K562 (cell line): Measurements from ENCODE around the gene PTH2. TPM values are rescaled to one million over a fixed set of nuclear protein-coding genes. Genes with fewer than 3 reads are reported as not detected.
"Not testable (repeated sequence)": the region's sequence is repeated elsewhere in the genome, so short reads cannot be mapped to it uniquely, and the experiment has no call there.

Source experiments
- ATAC-seq: fragments of 200-7000 bp; cut with Tn5 transposase; 3 replicates; pipeline ENCODE4 v1.9.1; 2020; ENCODE audit warnings: moderate library complexity
- BruUV-seq: library from RNA; stranded (reverse); fragments of 400-500 nt; replicated peaks from 2 replicates; lab custom pipeline; 2021; lab: Mats Ljungman, UMichigan
- CTCF ChIA-PET: fragments of 300-600 bp; formaldehyde crosslinking; extraction: SDS; loops from one replicate; lab custom pipeline; 2021; ENCODE audit warnings: low intra/inter-chr PET ratio; lab: Yijun Ruan, JAX
- POLR2A ChIA-PET: fragments of 300-600, 350-650 bp; sonication (Branson Sonifier 250); formaldehyde crosslinking; extraction: SDS; loops from one replicate; lab custom pipeline; 2021; ENCODE audit warnings: antibody characterized with exemption, inconsistent platforms; lab: Yijun Ruan, JAX
- DNase-seq, 4 experiments: peaks; one replicate each; pipeline versions ENCODE4 v3.0.0 to v3.0.0-alpha.2; 2011 to 2018; ENCODE audit warnings: low spot score in 3 of 4, mixed read lengths in 3 of 4; ENCODE audit errors: extremely low read depth in 1 of 4
- FAIRE-seq: peaks from 2 replicates; lab custom pipeline; 2011; peaks lifted over from hg19 to GRCh38; lab: Jason Lieb, UNC
- H2AFZ ChIP-seq: 2 replicates; pipeline ENCODE4 v1.6.0; 2011; ENCODE audit warnings: low read depth, low read length, control low read depth, inconsistent platforms
- H3K27ac ChIP-seq: fragments of 200-600 bp; 3 replicates; pipeline ENCODE4 v1.8.0; 2011; ENCODE audit warnings: low read depth, mild to moderate bottlenecking, control low read depth, inconsistent platforms, low read length, moderate library complexity, mixed read lengths; ENCODE audit errors: extremely low read depth
- H3K27me3 ChIP-seq, 2 experiments: fragments of 300-600 bp in 1 of 2; 2 replicates in 1 of 2; 3 replicates in 1 of 2; pipeline versions ENCODE4 v1.6.0 to v1.8.0; 2011; ENCODE audit warnings: inconsistent platforms in 2 of 2, low read length in 2 of 2, mild to moderate bottlenecking in 1 of 2, mixed read lengths in 1 of 2, moderate library complexity in 1 of 2; ENCODE audit not compliant: control insufficient read depth in 2 of 2, insufficient read depth in 2 of 2
- H3K36me3 ChIP-seq: fragments of 300-600 bp; 3 replicates; pipeline ENCODE4 v1.8.0; 2011; ENCODE audit warnings: mild to moderate bottlenecking, low read length, inconsistent platforms; ENCODE audit not compliant: control insufficient read depth, insufficient read depth
- H3K4me1 ChIP-seq, 2 experiments: fragments of 200-600 bp in 1 of 2; replicated peaks in 1 of 2; 2 replicates in 1 of 2; 3 replicates in 1 of 2; pipeline versions ENCODE4 v1.5.1 to v1.8.0; 2011; ENCODE audit warnings: inconsistent platforms in 2 of 2, low read length in 2 of 2, mild to moderate bottlenecking in 1 of 2, mixed read lengths in 1 of 2, moderate library complexity in 1 of 2; ENCODE audit not compliant: control insufficient read depth in 2 of 2, insufficient read depth in 2 of 2
- H3K4me2 ChIP-seq: 2 replicates; pipeline ENCODE4 v1.6.1; 2011; ENCODE audit warnings: low read length, control low read depth, inconsistent platforms, mixed read lengths; ENCODE audit not compliant: insufficient read depth
- H3K4me3 ChIP-seq: fragments of 200-600 bp; sonication (generic), shearing (Covaris generic); 2 replicates; pipeline ENCODE4 v1.5.1; 2016; ENCODE audit warnings: control low read depth, inconsistent platforms
- H3K79me2 ChIP-seq: fragments of 200-600 bp; 3 replicates; pipeline ENCODE4 v1.8.0; 2011; ENCODE audit warnings: low read length, inconsistent platforms; ENCODE audit not compliant: control insufficient read depth, insufficient read depth
- H3K9ac ChIP-seq, 2 experiments: 2 replicates each; pipeline versions ENCODE4 v1.6.0 to v1.6.1; 2011; ENCODE audit warnings: low read depth in 2 of 2, low read length in 2 of 2, control low read depth in 1 of 2, inconsistent platforms in 1 of 2, mild to moderate bottlenecking in 1 of 2, mixed read lengths in 1 of 2; ENCODE audit not compliant: insufficient read depth in 1 of 2
- H3K9me1 ChIP-seq: one replicate; pipeline ENCODE4 v1.6.0; 2011; ENCODE audit warnings: inconsistent platforms, mild to moderate bottlenecking, low read length, moderate library complexity; ENCODE audit not compliant: control insufficient read depth, insufficient read depth
- H3K9me3 ChIP-seq: replicated peaks from 2 replicates; pipeline ENCODE4 v1.5.1; 2011; ENCODE audit warnings: low read depth, low read length, inconsistent platforms; ENCODE audit not compliant: control insufficient read depth, insufficient read depth
- H4K20me1 ChIP-seq: replicated peaks from 2 replicates; pipeline ENCODE4 v1.6.1; 2011; ENCODE audit warnings: low read length, inconsistent platforms, mixed read lengths; ENCODE audit not compliant: control insufficient read depth, insufficient read depth
- ATF3 ChIP-seq, 2 experiments: fragments of 450-650 bp in 1 of 2; sonication (generic) in 1 of 2; formaldehyde crosslinking in 1 of 2; IDR thresholded peaks in 1 of 2; conservative IDR thresholded peaks in 1 of 2; 2 replicates each; pipeline versions ENCODE4 v1.6.1 to v1.8.1; 2016 to 2023; ENCODE audit warnings: mild to moderate bottlenecking in 2 of 2, moderate library complexity in 2 of 2, inconsistent platforms in 1 of 2, missing genetic modification reagents in 1 of 2
- ATF7 ChIP-seq: fragments of 450-650 bp; IDR thresholded peaks from 2 replicates; pipeline ENCODE4 v1.7.1; 2014; ENCODE audit warnings: mild to moderate bottlenecking, moderate library complexity
- HINFP ChIP-seq: fragments of 450-650 bp; conservative IDR thresholded peaks from 2 replicates; pipeline ENCODE4 v1.6.1; 2016; ENCODE audit warnings: missing genetic modification characterization, low read depth, mild to moderate bottlenecking, control low read depth, missing compliant biosample characterization
- MAZ ChIP-seq, 2 experiments: fragments of 450-650 bp in 1 of 2; sonication (generic) in 1 of 2; formaldehyde crosslinking; IDR thresholded peaks in 1 of 2; conservative IDR thresholded peaks in 1 of 2; 2 replicates each; pipeline versions ENCODE4 v1.4.0 to v1.5.0; 2020; ENCODE audit warnings: mild to moderate bottlenecking in 1 of 2, missing genetic modification reagents in 1 of 2
- NFIC ChIP-seq: fragments of 450-650 bp; IDR thresholded peaks from 2 replicates; pipeline ENCODE4 v1.6.1; 2017; ENCODE audit warnings: mild to moderate bottlenecking, inconsistent platforms
- PTRF ChIP-seq: fragments of 450-650 bp; IDR thresholded peaks from 2 replicates; pipeline ENCODE4 v1.6.1; 2016; ENCODE audit warnings: mild to moderate bottlenecking, missing genetic modification characterization, missing compliant biosample characterization
- ZNF282 ChIP-seq: sonication (generic); formaldehyde crosslinking; IDR thresholded peaks from 2 replicates; pipeline ENCODE4 v1.8.1; 2023; ENCODE audit warnings: missing genetic modification reagents
- ZNF384 ChIP-seq: IDR thresholded peaks from 2 replicates; pipeline ENCODE4 v1.6.1; 2012; ENCODE audit warnings: low read depth, low read length, improper control_type of control experiment
- WGBS: fragments of 100-300 bp; shearing (Covaris generic); methylation state at CpG from one replicate; pipeline ENCODE4 v1.1.6; 2016; ENCODE audit warnings: low coverage, mixed read lengths; ENCODE audit not compliant: insufficient coverage; ENCODE audit errors: missing lambda C conversion rate; 5-methylcytosine and 5-hydroxymethylcytosine counted together
- in situ Hi-C: fragments of 300-500 bp; cut with MboI; formaldehyde crosslinking; loops from 4 replicates; pipeline ENCODE4 v1.15.0; 2018; ENCODE audit warnings: inconsistent platforms, mixed read lengths
- intact Hi-C: fragments of 100-400 bp; cut with micrococcal nuclease; formaldehyde crosslinking; loops from 2 replicates; pipeline ENCODE4 v1.14.2; 2022
- polyA plus RNA-seq, 8 experiments: library from polyadenylated mRNA; depleted of rRNA in 4 of 8; stranded (reverse) in 5 of 8; unstranded in 3 of 8; fragments of >200 nt; fragmentation: Nextera tagmentation in 2 of 8; fragmentation: Illumina TruSeq in 1 of 8; extraction: Ambion mirVana in 2 of 8; extraction: Trizol in 1 of 8; gene quantifications; 2 replicates each; pipeline versions ENCODE4 v1.2.1 to v1.2.3, GENCODE V29; 2011 to 2014; ENCODE audit warnings: inconsistent platforms in 1 of 8, missing spikeins in 1 of 8
- total RNA-seq, 7 experiments: library from RNA; depleted of rRNA in 6 of 7; stranded (reverse); fragments of >200 nt in 6 of 7; fragmentation: Illumina TruSeq in 2 of 7; extraction: Trizol in 2 of 7; gene quantifications; 2 replicates each; pipeline versions ENCODE4 v1.2.1 to v1.2.3, GENCODE V29; 2011 to 2021; ENCODE audit warnings: low replicate concordance in 1 of 7

PTH2 gene
- total and polyA plus RNA-seq, 9 of the 15 experiments (the other 6 are each of a cell fraction or from before 2014, with no cell fraction given) = 1.3 TPM; not detected in 8

- no peak for TF ChIP-seq HINFP
- no peak for TF ChIP-seq MAZ (CRISPR knock-in tag; conservative IDR thresholded peaks at IDR 0.05 in 1 of 2, IDR thresholded peaks at IDR 0.05 in 1 of 2)
- no peak for TF ChIP-seq PTRF (tag)
- TF ChIP-seq ZNF282 (CRISPR knock-in tag) = no peak
These were observed 48.4 kb downstream of the PTH2 start (continued) for GRCh38 chr19:49374665-49375434.

- in situ Hi-C loops; FAIRE-seq; H3K9me3 ChIP-seq; H3K36me3 ChIP-seq; H3K79me2 ChIP-seq; H3K4me1 ChIP-seq; BruUV-seq; intact Hi-C loops; H4K20me1 ChIP-seq; ATAC-seq; H3K27ac ChIP-seq; H3K4me3 ChIP-seq; H3K27me3 ChIP-seq; H3K9me1 ChIP-seq; H3K9ac ChIP-seq; DNase-seq; TF ChIP-seq ATF3 (CRISPR knock-in tag; conservative IDR thresholded peaks at IDR 0.05): not testable (repeated sequence)
- ChIA-PET POLR2A (interaction anchor here (1.0 to 1.2 kb wide), 2 partner anchors 9 to 11 kb away, joined by 3 read pairs; no protein-coding TSS in a partner anchor), CTCF (interaction anchor here (0.7 kb wide), 1 partner anchor 82 kb away, joined by 4 read pairs; no protein-coding TSS in a partner anchor)
- 35% methylated on average over 2 of the region's 3 CpGs for WGBS
- TF ChIP-seq ATF3 (IDR thresholded peaks at IDR 0.05) (peak; percentile 45; the same call in 1 of the 2 replicates), NFIC (peak; percentile 72), ATF7 (peak; percentile 28; the same call in 1 of the 2 replicates), ZNF384 (peak; percentile 38; the same call in 1 of the 2 replicates)
- Histone ChIP-seq H2AFZ (peak overlapping the region; percentile 83; the same call in 1 of the 2 replicates), H3K4me2 (0 out of 2 replicates have a peak overlapping the region, but pooled peaks have one; percentile 35)
These were observed 50.1 kb downstream of the PTH2 start for GRCh38 chr19:49373174-49373573.
